Ovary (tissue), 3 donors: ENCODE measurements around the gene HPCAL1.
A peak's percentile ranks its signal among the peaks of the same experiment; 100 is the strongest.

Experiments used
- POLR2A ChIP-seq: fragments of 450-650 bp; IDR thresholded peaks from one replicate; pipeline ENCODE4 v1.6.1; 2017; ENCODE audit warnings: antibody characterized with exemption, mild to moderate bottlenecking, moderate library complexity
- TF ChIP-seq, protein P1 (sequence below), 3 donors: fragments of 450-650 bp in 2 of 3; fragments of 200-600 bp in 1 of 3; IDR thresholded peaks; one replicate each; pipeline versions ENCODE4 v1.5.1 to v1.8.0; 2016 to 2022; ENCODE audit warnings: antibody characterized with exemption in 3 of 3, mild to moderate bottlenecking in 1 of 3
- donor health status: DM: no; HTN: no; CAD: no.

DNA sequence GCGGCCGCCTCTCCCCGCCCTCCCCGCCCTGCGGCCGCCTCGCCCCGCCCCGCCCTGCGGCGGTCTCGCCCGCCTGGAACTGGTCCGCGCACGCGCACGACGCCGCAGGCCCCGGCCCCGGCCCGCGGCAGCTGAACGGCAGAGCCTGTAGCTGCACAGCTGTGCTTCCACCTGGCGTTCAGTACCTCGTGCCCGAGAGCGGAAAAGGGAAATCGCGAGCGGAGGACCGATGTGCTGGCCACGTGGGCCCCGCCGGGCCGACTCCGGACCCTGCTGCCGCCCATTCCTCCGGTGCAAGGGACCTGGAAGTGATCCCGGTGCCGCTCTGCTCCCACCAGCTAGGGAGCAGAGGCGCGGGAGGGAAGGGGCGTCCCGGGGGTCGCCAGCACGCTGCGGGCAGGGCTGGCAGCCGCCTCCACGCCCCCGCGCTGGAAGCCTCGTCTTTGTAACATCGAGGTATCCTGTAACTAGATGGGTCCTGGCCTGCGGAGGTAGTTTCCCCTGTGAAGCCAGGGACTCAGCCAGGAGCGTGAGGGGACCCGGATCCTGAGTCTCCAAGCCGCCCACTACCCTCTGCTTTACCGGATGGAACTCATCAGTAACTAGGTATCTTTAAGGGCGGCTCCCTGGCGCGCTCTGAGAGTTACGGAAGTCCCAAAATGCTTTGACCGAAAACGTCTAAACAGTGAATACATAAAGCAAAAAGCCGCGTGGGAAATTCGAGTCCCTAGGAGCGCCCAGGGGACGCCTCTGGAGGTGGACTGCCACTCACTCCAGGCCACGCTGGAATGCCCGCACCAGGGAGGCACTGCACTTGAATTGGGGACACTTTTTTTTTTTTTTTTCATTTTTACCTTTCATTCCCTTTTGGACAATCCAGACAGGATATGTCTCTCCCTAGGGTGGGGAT, 146.1 kb downstream of the HPCAL1 start:
- TF ChIP-seq, protein P1, sequence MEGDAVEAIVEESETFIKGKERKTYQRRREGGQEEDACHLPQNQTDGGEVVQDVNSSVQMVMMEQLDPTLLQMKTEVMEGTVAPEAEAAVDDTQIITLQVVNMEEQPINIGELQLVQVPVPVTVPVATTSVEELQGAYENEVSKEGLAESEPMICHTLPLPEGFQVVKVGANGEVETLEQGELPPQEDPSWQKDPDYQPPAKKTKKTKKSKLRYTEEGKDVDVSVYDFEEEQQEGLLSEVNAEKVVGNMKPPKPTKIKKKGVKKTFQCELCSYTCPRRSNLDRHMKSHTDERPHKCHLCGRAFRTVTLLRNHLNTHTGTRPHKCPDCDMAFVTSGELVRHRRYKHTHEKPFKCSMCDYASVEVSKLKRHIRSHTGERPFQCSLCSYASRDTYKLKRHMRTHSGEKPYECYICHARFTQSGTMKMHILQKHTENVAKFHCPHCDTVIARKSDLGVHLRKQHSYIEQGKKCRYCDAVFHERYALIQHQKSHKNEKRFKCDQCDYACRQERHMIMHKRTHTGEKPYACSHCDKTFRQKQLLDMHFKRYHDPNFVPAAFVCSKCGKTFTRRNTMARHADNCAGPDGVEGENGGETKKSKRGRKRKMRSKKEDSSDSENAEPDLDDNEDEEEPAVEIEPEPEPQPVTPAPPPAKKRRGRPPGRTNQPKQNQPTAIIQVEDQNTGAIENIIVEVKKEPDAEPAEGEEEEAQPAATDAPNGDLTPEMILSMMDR (IDR thresholded peaks at IDR 0.05) = no peak
- peak; percentile 45 for TF ChIP-seq POLR2A
